Mesendoderm (in vitro differentiated cells): ENCODE data around the gene ZBTB43.
"Not testable (repeated sequence)": the region's sequence is repeated elsewhere in the genome, so short reads cannot be mapped to it uniquely, and the experiment has no call there.

Experiments used
- DNase-seq: peaks from one replicate; pipeline ENCODE4 v3.0.0; 2013
- H2AK5ac ChIP-seq: 2 replicates; pipeline ENCODE4 v1.6.1; 2013; ENCODE audit warnings: low read length, inconsistent platforms
- H2BK120ac ChIP-seq: 2 replicates; pipeline ENCODE4 v1.6.1; 2013; ENCODE audit warnings: low read depth, mild to moderate bottlenecking, low read length, moderate library complexity, mixed read lengths
- H2BK15ac ChIP-seq: replicated peaks from 2 replicates; pipeline ENCODE4 v1.6.1; 2013; ENCODE audit warnings: low read depth, mild to moderate bottlenecking, moderate library complexity
- H2BK5ac ChIP-seq: 2 replicates; pipeline ENCODE4 v1.6.1; 2013; ENCODE audit warnings: low read length, inconsistent platforms
- H3K18ac ChIP-seq: 2 replicates; pipeline ENCODE4 v1.6.1; 2013; ENCODE audit warnings: mild to moderate bottlenecking, low read length, mixed read lengths
- H3K23ac ChIP-seq: one replicate; pipeline ENCODE4 v1.6.1; 2013; ENCODE audit warnings: low read length
- H3K27ac ChIP-seq: 2 replicates; pipeline ENCODE4 v1.5.1; 2013; ENCODE audit warnings: low read depth, mild to moderate bottlenecking, inconsistent platforms, low read length, moderate library complexity
- H3K27me3 ChIP-seq: 2 replicates; pipeline ENCODE4 v1.6.1; 2013; ENCODE audit warnings: low read length, control low read depth, mild to moderate bottlenecking, inconsistent platforms; ENCODE audit not compliant: insufficient read depth, poor library complexity
- H3K36me3 ChIP-seq: 2 replicates; pipeline ENCODE4 v1.6.1; 2013; ENCODE audit warnings: low read length, inconsistent platforms; ENCODE audit not compliant: control insufficient read depth, insufficient read depth
- H3K4ac ChIP-seq: one replicate; pipeline ENCODE4 v1.6.1; 2013; ENCODE audit warnings: low read depth, mild to moderate bottlenecking, low read length, moderate library complexity
- H3K4me1 ChIP-seq: 2 replicates; pipeline ENCODE4 v1.6.1; 2013; ENCODE audit warnings: low read depth, low read length, inconsistent platforms; ENCODE audit not compliant: control insufficient read depth
- H3K4me2 ChIP-seq: 2 replicates; pipeline ENCODE4 v1.6.1; 2013; ENCODE audit warnings: low read length
- H3K4me3 ChIP-seq: 2 replicates; pipeline ENCODE4 v1.5.1; 2013; ENCODE audit warnings: mild to moderate bottlenecking, low read length
- H3K56ac ChIP-seq: one replicate; pipeline ENCODE4 v1.6.1; 2013; ENCODE audit warnings: low read length
- H3K79me1 ChIP-seq: 2 replicates; pipeline ENCODE4 v1.6.1; 2013; ENCODE audit warnings: low read length, inconsistent platforms
- H3K79me2 ChIP-seq: 2 replicates; pipeline ENCODE4 v1.6.1; 2013; ENCODE audit warnings: mild to moderate bottlenecking, low read length; ENCODE audit not compliant: control insufficient read depth, insufficient read depth
- H3K9ac ChIP-seq: 2 replicates; pipeline ENCODE4 v1.6.1; 2013; ENCODE audit warnings: low read length, inconsistent platforms
- H4K5ac ChIP-seq: one replicate; pipeline ENCODE4 v1.6.1; 2013; ENCODE audit warnings: low read length
- H4K8ac ChIP-seq: one replicate; pipeline ENCODE4 v1.6.1; 2013; ENCODE audit warnings: low read depth, mild to moderate bottlenecking, control low read depth, low read length, moderate library complexity
- WGBS: extraction: QIAGEN DNeasy Blood & Tissue Kit; methylation state at CpG from one replicate; pipeline ENCODE4 v1.1.7; 2013; ENCODE audit warnings: low lambda C conversion rate, missing lambda C conversion rate; ENCODE audit not compliant: insufficient coverage; ENCODE audit errors: extremely low coverage; 5-methylcytosine and 5-hydroxymethylcytosine counted together

Gene ZBTB43

DNA sequence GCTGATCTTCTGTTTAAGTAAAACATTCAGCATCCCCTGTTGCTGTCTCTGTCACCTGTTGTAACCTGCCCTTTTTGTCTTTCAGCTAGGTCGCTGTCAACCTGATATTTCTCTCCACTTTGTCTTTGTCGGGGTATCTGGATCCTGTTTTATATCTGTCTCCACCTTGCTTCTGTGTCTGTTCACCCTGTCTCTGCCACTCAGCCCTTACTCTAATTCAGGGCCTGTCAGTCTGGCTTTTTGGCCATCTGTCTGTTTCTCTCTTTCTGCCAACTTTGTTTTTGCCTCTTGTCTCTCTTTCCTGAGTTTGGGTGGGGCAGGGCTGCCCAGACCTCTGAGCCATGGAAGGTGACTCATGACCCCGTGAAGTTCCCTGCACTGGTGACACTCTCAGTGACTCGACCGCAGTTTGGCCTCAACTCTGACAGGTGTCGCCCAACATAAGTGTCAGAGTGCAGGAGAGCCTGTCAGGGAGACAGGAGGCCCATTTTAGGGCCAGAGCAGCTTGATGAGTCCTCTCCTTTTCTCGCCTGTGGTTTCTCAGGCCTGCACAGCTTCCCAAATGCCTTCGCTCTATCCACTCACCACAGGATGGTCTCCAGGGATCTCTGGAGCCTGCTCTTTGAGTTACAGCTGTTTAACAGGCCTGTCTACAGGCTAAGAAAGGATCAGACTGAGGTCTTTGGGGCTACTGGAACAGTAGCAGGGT is 868 bp downstream of the ZBTB43 start:
- DNase-seq, result peak; percentile 69
- no peaks in the 10 kb centered on the region for H3K36me3 ChIP-seq
- H3K4me1 ChIP-seq, result peaks cover 4% of the 10 kb centered on the region
- H2AK5ac ChIP-seq, result no peak overlapping the region
- H3K27me3 ChIP-seq, result no peaks in the 10 kb centered on the region
- no peak overlapping the region for H3K27ac ChIP-seq
- peak overlapping the region; percentile 92 for H3K56ac ChIP-seq
- H3K4me2 ChIP-seq, result peak overlapping the region; percentile 55
- no peak overlapping the region for H3K4ac ChIP-seq
- H3K4me3 ChIP-seq, result peak overlapping the region; percentile 91
- H3K79me1 ChIP-seq, result peaks cover 6% of the 10 kb centered on the region
- no CpG with 5 or more reads among the region's 8 CpGs for WGBS
- no peak overlapping the region for H4K5ac ChIP-seq
- H2BK15ac ChIP-seq, result no peak overlapping the region
- H3K18ac ChIP-seq, result no peak overlapping the region
- H3K79me2 ChIP-seq, result peaks cover 7% of the 10 kb centered on the region
- H2BK5ac ChIP-seq, result no peak overlapping the region
- H3K23ac ChIP-seq, result peak overlapping the region; percentile 56
- H2BK120ac ChIP-seq, result no peak overlapping the region
- H3K9ac ChIP-seq, result peak overlapping the region; percentile 91
- no peak overlapping the region for H4K8ac ChIP-seq

DNA sequence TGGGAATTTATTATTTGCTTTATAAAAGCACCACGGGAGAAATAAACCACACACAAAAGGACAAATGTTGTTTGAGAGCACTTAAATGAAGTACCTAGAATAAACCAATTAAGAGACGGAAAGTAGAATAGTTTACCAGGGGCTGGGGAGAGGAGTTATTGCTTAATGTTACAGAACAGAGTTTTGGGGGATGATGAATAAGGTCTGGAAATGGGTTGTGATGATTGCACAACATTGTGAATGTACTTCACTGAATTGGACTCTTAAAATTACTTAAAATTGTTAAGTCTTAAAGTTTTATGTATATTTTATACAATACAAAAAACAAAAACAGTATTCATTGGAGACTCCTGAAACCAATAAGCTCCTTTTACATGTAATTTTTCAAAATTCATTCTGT is 1.5 kb downstream of the ZBTB43 start:
- H3K27me3 ChIP-seq, result no peaks in the 10 kb centered on the region
- no CpG with 5 or more reads among the region's 2 CpGs for WGBS
- no peak overlapping the region for H2BK120ac ChIP-seq
- no peak overlapping the region for H3K18ac ChIP-seq
- DNase-seq, result no peak
- H3K36me3 ChIP-seq, result no peaks in the 10 kb centered on the region
- H2BK15ac ChIP-seq, result no peak overlapping the region
- H2AK5ac ChIP-seq, result no peak overlapping the region
- H3K4me1 ChIP-seq, result peaks cover 4% of the 10 kb centered on the region
- no peak overlapping the region for H4K5ac ChIP-seq
- H3K27ac ChIP-seq, result no peak overlapping the region
- H3K4ac ChIP-seq, result no peak overlapping the region
- peaks cover 7% of the 10 kb centered on the region for H3K79me2 ChIP-seq
- H3K56ac ChIP-seq, result no peak overlapping the region
- H4K8ac ChIP-seq, result no peak overlapping the region
- H3K4me3 ChIP-seq, result no peak overlapping the region
- H3K9ac ChIP-seq, result no peak overlapping the region
- peaks cover 6% of the 10 kb centered on the region for H3K79me1 ChIP-seq
- no peak overlapping the region for H3K23ac ChIP-seq
- no peak overlapping the region for H2BK5ac ChIP-seq
- no peak overlapping the region for H3K4me2 ChIP-seq

DNA sequence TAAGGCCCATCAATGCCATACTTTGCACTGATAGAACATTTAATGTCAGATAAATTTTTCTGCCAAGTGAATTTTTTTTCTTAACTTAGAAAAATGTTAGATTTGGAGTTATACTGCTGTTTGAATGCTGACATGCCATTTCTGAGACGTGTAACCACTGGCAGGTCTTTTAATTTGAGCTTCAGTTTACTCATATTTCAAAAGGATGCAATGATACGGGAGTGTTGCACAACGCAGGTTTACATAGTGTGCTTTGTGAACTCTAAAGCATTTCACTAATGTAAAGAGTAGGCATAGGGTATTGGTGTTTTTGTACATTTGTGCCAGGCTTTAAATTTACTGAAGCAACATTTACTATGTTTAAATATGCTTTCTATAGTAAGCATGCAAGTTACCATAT is 4.2 kb downstream of the ZBTB43 start:
- H3K4me3 ChIP-seq, result no peak overlapping the region

GRCh38 chr9:126810221-126810620 is 5.4 kb downstream of the ZBTB43 start:
- H3K79me2 ChIP-seq, H3K36me3 ChIP-seq, H3K79me1 ChIP-seq: not testable (repeated sequence)

More for the DNA sequence above, 4.2 kb downstream of the ZBTB43 start:
- no CpG with 5 or more reads among the region's 3 CpGs for WGBS
- Histone ChIP-seq H3K23ac (no peak overlapping the region), H3K4ac (no peak overlapping the region), H2BK15ac (no peak overlapping the region), H4K8ac (no peak overlapping the region), H2BK120ac (no peak overlapping the region), H2AK5ac (no peak overlapping the region), H3K18ac (no peak overlapping the region), H3K9ac (no peak overlapping the region), H3K27me3 (no peaks in the 10 kb centered on the region), H2BK5ac (no peak overlapping the region), H3K4me2 (no peak overlapping the region), H3K36me3 (no peaks in the 10 kb centered on the region), H3K27ac (no peak overlapping the region), H3K56ac (no peak overlapping the region), H4K5ac (no peak overlapping the region), H3K79me2 (peaks cover 7% of the 10 kb centered on the region), H3K4me1 (peaks cover 4% of the 10 kb centered on the region), H3K79me1 (peaks cover 8% of the 10 kb centered on the region)
- DNase-seq, result no peak

GRCh38 chr9:126813072-126813471 is 8.2 kb downstream of the ZBTB43 start:
- Histone ChIP-seq H3K4me1 (no peaks in the 10 kb centered on the region), H4K8ac (no peak overlapping the region), H3K23ac (no peak overlapping the region), H3K27me3 (no peaks in the 10 kb centered on the region), H4K5ac (no peak overlapping the region), H3K36me3 (no peaks in the 10 kb centered on the region), H2BK5ac (no peak overlapping the region), H2AK5ac (no peak overlapping the region), H3K4me3 (no peak overlapping the region), H3K18ac (no peak overlapping the region), H3K56ac (no peak overlapping the region), H3K79me2 (peaks cover 4% of the 10 kb centered on the region), H3K9ac (no peak overlapping the region), H3K4ac (no peak overlapping the region), H3K79me1 (peaks cover 5% of the 10 kb centered on the region), H3K4me2 (no peak overlapping the region), H2BK15ac (no peak overlapping the region), H2BK120ac (no peak overlapping the region), H3K27ac (no peak overlapping the region)
- no peak for DNase-seq
- no CpG with 5 or more reads among the region's 11 CpGs for WGBS

More at GRCh38 chr9:126810221-126810620, 5.4 kb downstream of the ZBTB43 start:
- H2BK120ac ChIP-seq, H4K8ac ChIP-seq, H2BK5ac ChIP-seq, H3K27me3 ChIP-seq, H3K23ac ChIP-seq, H2AK5ac ChIP-seq, H3K27ac ChIP-seq, H3K9ac ChIP-seq, H3K4me2 ChIP-seq, H3K4me1 ChIP-seq, H4K5ac ChIP-seq, H3K18ac ChIP-seq, H3K4ac ChIP-seq, H2BK15ac ChIP-seq, H3K56ac ChIP-seq, H3K4me3 ChIP-seq, DNase-seq: not testable (repeated sequence)
- WGBS, result no CpG with 5 or more reads among the region's 12 CpGs

DNA sequence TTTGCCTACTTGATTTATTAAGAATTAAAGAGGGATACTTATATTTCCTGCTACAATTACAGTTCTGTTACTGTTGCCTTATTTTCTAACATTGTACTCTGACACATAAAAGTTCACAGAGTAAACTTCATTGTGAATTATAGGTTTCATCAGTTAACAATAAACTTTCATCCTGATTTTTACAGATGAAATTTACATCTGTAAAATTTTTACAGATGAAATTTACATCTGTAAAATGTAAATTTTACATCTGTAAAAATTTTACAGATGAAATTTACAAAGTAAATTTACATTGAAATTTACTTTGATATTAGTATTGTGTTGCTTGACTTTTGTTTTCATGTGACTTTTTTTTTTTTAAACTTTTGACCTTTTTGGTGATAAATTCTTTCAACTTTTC is 9.3 kb downstream of the ZBTB43 start:
- Histone ChIP-seq H3K4ac (no peak overlapping the region), H3K23ac (no peak overlapping the region), H3K27ac (no peak overlapping the region), H3K4me2 (no peak overlapping the region), H3K27me3 (no peaks in the 10 kb centered on the region), H2BK15ac (no peak overlapping the region), H2AK5ac (no peak overlapping the region), H2BK120ac (no peak overlapping the region), H3K56ac (no peak overlapping the region), H4K8ac (no peak overlapping the region), H3K4me1 (no peaks in the 10 kb centered on the region), H3K36me3 (no peaks in the 10 kb centered on the region), H2BK5ac (no peak overlapping the region), H3K18ac (no peak overlapping the region), H4K5ac (no peak overlapping the region), H3K79me2 (peaks cover 7% of the 10 kb centered on the region), H3K4me3 (no peak overlapping the region), H3K9ac (no peak overlapping the region), H3K79me1 (peaks cover 5% of the 10 kb centered on the region)
- DNase-seq, result no peak
